DOHH2 (cell line): ENCODE data around the gene DISP2.

ENCODE experiments used
- EZH2phosphoT487 ChIP-seq: fragments of 200-600 bp; sonication (generic); IDR thresholded peaks from 2 replicates; pipeline ENCODE4 v1.6.1; 2017; ENCODE audit warnings: borderline replicate concordance, mild to moderate bottlenecking, antibody characterized with exemption, low read length, moderate library complexity, mixed read lengths
- TF ChIP-seq, protein P1 (sequence below): fragments of 200-600 bp; sonication (generic); IDR thresholded peaks from one replicate; pipeline ENCODE4 v1.5.1; 2014; ENCODE audit warnings: antibody characterized with exemption, mild to moderate bottlenecking, low read depth, low read length; ENCODE audit not compliant: poor library complexity, severe bottlenecking

DNA sequence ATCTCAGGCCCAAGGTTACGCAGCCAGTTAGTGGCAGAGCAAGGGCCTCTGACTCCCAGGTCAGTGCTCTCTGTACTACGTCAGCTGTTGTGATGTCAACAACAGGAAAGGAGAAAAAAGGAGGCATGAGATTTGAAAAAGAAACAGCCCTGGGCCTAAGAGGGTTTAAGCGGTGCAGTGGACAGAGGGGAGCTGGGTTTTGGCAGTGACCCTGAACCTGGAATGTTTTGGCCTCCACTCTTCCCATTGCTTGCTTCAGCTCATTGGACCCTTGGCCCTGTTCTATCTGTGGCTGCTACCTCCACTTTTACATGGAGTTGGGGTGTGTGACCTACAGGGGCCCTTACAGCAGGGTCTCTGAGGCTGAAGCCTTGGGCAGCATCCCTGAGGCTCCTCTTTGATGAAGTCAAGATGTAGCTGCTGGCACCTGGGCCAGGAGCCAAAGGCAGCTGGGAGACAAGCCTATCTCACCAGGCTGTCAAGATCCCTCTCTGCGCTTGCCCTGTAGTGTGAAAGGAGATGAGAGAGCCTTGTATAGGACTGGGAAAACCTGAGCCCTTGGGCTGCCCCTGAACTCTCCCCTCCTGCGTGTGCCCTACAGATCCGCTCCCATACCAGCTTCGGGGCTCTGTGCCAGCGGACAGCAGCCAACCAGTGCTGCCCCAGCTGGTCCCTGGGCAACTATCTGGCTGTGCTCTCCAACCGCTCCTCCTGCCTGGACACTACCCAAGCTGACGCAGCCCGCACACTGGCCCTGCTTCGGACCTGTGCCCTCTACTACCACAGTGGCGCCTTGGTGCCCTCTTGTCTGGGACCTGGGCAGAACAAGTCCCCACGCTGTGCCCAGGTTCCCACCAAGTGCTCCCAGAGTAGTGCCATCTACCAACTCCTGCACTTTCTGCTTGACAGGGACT, 8.7 kb downstream of the DISP2 start:
- TF ChIP-seq EZH2phosphoT487: no peak
- TF ChIP-seq, protein P1, sequence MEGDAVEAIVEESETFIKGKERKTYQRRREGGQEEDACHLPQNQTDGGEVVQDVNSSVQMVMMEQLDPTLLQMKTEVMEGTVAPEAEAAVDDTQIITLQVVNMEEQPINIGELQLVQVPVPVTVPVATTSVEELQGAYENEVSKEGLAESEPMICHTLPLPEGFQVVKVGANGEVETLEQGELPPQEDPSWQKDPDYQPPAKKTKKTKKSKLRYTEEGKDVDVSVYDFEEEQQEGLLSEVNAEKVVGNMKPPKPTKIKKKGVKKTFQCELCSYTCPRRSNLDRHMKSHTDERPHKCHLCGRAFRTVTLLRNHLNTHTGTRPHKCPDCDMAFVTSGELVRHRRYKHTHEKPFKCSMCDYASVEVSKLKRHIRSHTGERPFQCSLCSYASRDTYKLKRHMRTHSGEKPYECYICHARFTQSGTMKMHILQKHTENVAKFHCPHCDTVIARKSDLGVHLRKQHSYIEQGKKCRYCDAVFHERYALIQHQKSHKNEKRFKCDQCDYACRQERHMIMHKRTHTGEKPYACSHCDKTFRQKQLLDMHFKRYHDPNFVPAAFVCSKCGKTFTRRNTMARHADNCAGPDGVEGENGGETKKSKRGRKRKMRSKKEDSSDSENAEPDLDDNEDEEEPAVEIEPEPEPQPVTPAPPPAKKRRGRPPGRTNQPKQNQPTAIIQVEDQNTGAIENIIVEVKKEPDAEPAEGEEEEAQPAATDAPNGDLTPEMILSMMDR: no peak
